Gastroesophageal sphincter (tissue), 3 donors: Measurements from ENCODE around the gene C1QTNF2.

Experiments used
- POLR2A ChIP-seq, 2 donors: fragments of 450-650 bp; IDR thresholded peaks; one replicate each; pipeline ENCODE4 v1.6.1; 2017; ENCODE audit warnings: antibody characterized with exemption in 2 of 2, mild to moderate bottlenecking in 2 of 2, moderate library complexity in 1 of 2
- POLR2AphosphoS5 ChIP-seq: sonication (generic); formaldehyde crosslinking; IDR thresholded peaks from one replicate; pipeline ENCODE4 v1.6.1; 2017; ENCODE audit warnings: antibody characterized with exemption
- TF ChIP-seq, protein P1 (sequence below), 4 experiments: fragments of 200-600 bp in 2 of 4; fragments of 450-650 bp in 2 of 4; sonication (generic) in 1 of 4; IDR thresholded peaks; one replicate each; pipeline ENCODE4 v1.5.1; 2017 to 2019; ENCODE audit warnings: antibody characterized with exemption in 4 of 4, mild to moderate bottlenecking in 2 of 4, moderate library complexity in 2 of 4

DNA sequence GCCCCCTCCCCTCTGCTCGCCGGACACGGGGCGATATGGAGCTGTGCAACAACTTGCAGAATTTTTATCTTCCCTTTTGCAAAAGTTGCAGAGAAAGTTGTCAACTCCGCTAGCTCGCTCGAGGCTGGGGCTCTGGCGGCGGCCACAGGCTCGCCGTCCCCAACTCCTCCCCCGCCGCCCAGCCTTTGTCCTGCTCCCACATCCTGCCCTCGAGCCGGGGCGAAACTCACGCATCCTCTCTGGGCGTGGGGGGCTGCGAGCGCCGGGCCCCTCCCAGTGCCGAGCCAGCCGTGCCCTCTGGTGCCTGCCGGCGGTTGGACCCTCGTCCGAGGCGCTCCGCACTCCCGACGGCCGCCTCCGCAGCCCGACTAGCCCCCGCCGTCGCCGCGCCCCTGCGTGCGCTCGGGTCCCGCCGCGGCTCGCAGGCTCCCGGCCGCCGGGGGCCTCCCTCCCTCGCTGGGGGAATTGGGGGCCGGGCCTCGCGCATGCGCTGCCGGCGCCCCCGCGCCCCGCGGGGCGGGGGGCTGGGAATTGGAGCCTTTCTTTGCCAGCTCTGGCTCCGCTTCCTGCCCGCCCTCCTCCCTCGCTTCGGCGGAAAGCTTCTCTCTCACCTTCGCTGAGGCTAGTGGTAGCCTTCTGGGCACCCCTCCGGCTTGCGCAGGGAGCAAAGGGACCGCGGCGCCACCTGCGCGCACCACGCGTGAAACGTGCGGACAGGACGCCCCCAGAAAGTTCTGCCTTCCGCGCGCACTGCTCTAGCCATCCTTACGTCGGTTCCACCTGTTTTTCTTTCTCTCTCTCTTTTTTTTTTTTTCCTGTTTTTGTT, 58.1 kb downstream of the C1QTNF2 start, which contains the start of gene CCNJL:
- TF ChIP-seq, protein P1, sequence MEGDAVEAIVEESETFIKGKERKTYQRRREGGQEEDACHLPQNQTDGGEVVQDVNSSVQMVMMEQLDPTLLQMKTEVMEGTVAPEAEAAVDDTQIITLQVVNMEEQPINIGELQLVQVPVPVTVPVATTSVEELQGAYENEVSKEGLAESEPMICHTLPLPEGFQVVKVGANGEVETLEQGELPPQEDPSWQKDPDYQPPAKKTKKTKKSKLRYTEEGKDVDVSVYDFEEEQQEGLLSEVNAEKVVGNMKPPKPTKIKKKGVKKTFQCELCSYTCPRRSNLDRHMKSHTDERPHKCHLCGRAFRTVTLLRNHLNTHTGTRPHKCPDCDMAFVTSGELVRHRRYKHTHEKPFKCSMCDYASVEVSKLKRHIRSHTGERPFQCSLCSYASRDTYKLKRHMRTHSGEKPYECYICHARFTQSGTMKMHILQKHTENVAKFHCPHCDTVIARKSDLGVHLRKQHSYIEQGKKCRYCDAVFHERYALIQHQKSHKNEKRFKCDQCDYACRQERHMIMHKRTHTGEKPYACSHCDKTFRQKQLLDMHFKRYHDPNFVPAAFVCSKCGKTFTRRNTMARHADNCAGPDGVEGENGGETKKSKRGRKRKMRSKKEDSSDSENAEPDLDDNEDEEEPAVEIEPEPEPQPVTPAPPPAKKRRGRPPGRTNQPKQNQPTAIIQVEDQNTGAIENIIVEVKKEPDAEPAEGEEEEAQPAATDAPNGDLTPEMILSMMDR (IDR thresholded peaks at IDR 0.05): no peak
- peak in 1 of 2 donors; percentile 7 for TF ChIP-seq POLR2A (IDR thresholded peaks at IDR 0.05)
- TF ChIP-seq POLR2AphosphoS5: no peak
